DOHH2 (cell line): ENCODE results near the gene TMEM39A.

Experiments used
- H3F3A ChIP-seq: fragments of 200-600 bp; sonication (generic), shearing (Covaris generic); 2 replicates; pipeline ENCODE4 v1.6.0; 2016; ENCODE audit warnings: antibody characterized with exemption, mild to moderate bottlenecking; ENCODE audit not compliant: control insufficient read depth, insufficient read depth
- H3K27ac ChIP-seq: fragments of 200-600 bp; sonication (generic); 2 replicates; pipeline ENCODE4 v1.5.1; 2014; ENCODE audit warnings: low read depth, mild to moderate bottlenecking, low read length, moderate library complexity
- H3K27me3 ChIP-seq: fragments of 200-600 bp; sonication (generic); 2 replicates; pipeline ENCODE4 v1.6.1; 2014; ENCODE audit warnings: mild to moderate bottlenecking, low read length, mixed read lengths; ENCODE audit not compliant: control insufficient read depth
- H3K36me3 ChIP-seq: fragments of 200-600 bp; sonication (generic); 2 replicates; pipeline ENCODE4 v1.6.1; 2014; ENCODE audit warnings: mild to moderate bottlenecking, low read length, moderate library complexity, mixed read lengths; ENCODE audit not compliant: control insufficient read depth
- H3K4me1 ChIP-seq: fragments of 200-600 bp; sonication (generic); 2 replicates; pipeline ENCODE4 v1.6.1; 2014; ENCODE audit warnings: mild to moderate bottlenecking, low read length, mixed read lengths; ENCODE audit not compliant: control insufficient read depth
- H3K4me2 ChIP-seq: fragments of 200-600 bp; sonication (generic); 2 replicates; pipeline ENCODE4 v1.6.0; 2014; ENCODE audit warnings: mild to moderate bottlenecking, low read length, moderate library complexity
- H3K4me3 ChIP-seq: fragments of 200-600 bp; sonication (generic); 2 replicates; pipeline ENCODE4 v1.5.1; 2014; ENCODE audit warnings: mild to moderate bottlenecking, low read length, mixed read lengths
- H3K79me2 ChIP-seq: fragments of 200-600 bp; sonication (generic); 2 replicates; pipeline ENCODE4 v1.6.1; 2014; ENCODE audit warnings: mild to moderate bottlenecking, low read length, mixed read lengths; ENCODE audit not compliant: control insufficient read depth
- H3K9me2 ChIP-seq: fragments of 200-600 bp; sonication (generic); replicated peaks from 2 replicates; pipeline ENCODE4 v1.6.1; 2014; ENCODE audit warnings: mild to moderate bottlenecking, low read length, mixed read lengths; ENCODE audit not compliant: control insufficient read depth
- H3K9me3 ChIP-seq: fragments of 200-600 bp; sonication (generic); 2 replicates; pipeline ENCODE4 v1.6.1; 2014; ENCODE audit warnings: antibody characterized with exemption, low read length, mixed read lengths; ENCODE audit not compliant: control insufficient read depth, insufficient read depth
- H4K20me1 ChIP-seq: fragments of 200-600 bp; sonication (generic); 2 replicates; pipeline ENCODE4 v1.6.0; 2014; ENCODE audit warnings: low read depth, mild to moderate bottlenecking, antibody characterized with exemption, low read length, moderate library complexity; ENCODE audit not compliant: control insufficient read depth, insufficient read depth
- CTCF ChIP-seq: fragments of 200-600 bp; sonication (generic); IDR thresholded peaks from one replicate; pipeline ENCODE4 v1.5.1; 2014; ENCODE audit warnings: antibody characterized with exemption, mild to moderate bottlenecking, low read depth, low read length; ENCODE audit not compliant: poor library complexity, severe bottlenecking
- EZH2phosphoT487 ChIP-seq: fragments of 200-600 bp; sonication (generic); IDR thresholded peaks from 2 replicates; pipeline ENCODE4 v1.6.1; 2017; ENCODE audit warnings: borderline replicate concordance, mild to moderate bottlenecking, antibody characterized with exemption, low read length, moderate library complexity, mixed read lengths

Gene TMEM39A

GRCh38 chr3:119463171-119464169, at the start of gene TMEM39A:
TMEM39A (minus strand) TSS chr3:119463615; CDS start chr3:119462074, 1,541 bp downstream.
- Histone ChIP-seq H4K20me1 (no peaks in the 10 kb centered on the region), H3K9me3 (no peaks in the 10 kb centered on the region), H3F3A (peaks cover 6% of the 10 kb centered on the region), H3K27me3 (no peaks in the 10 kb centered on the region), H3K4me3 (peak within 1 kb of the TSS; percentile 86), H3K4me1 (peaks cover 27% of the 10 kb centered on the region), H3K4me2 (peak within 1 kb of the TSS; percentile 90), H3K36me3 (peaks cover 33% of the 10 kb centered on the region), H3K27ac (peak within 1 kb of the TSS; percentile 37), H3K9me2 (no peaks in the 10 kb centered on the region), H3K79me2 (peaks cover 34% of the 10 kb centered on the region)
- TF ChIP-seq EZH2phosphoT487: no peak
- no peak for TF ChIP-seq CTCF

GRCh38 chr3:119510690-119511089, 47.3 kb upstream of the TMEM39A start:
- Histone ChIP-seq H3K36me3 (peaks cover 82% of the 10 kb centered on the region), H3K27me3 (no peaks in the 10 kb centered on the region), H3K4me2 (no peak overlapping the region)

GRCh38 chr3:119508172-119508845, 44.9 kb upstream of the TMEM39A start:
- Histone ChIP-seq H3K4me3 (no peak overlapping the region), H3K4me1 (no peaks in the 10 kb centered on the region), H3K27ac (no peak overlapping the region), H3K9me3 (no peaks in the 10 kb centered on the region), H3F3A (no peaks in the 10 kb centered on the region; the same call in 1 of the 2 replicates), H3K79me2 (peaks cover 16% of the 10 kb centered on the region), H4K20me1 (no peaks in the 10 kb centered on the region), H3K9me2 (no peaks in the 10 kb centered on the region), H3K4me2 (no peak overlapping the region), H3K27me3 (no peaks in the 10 kb centered on the region), H3K36me3 (peaks cover 81% of the 10 kb centered on the region)
- no peak for TF ChIP-seq EZH2phosphoT487
- TF ChIP-seq CTCF: no peak

More at GRCh38 chr3:119510690-119511089, 47.3 kb upstream of the TMEM39A start:
- Histone ChIP-seq H3K4me1 (no peaks in the 10 kb centered on the region), H3K9me3 (no peaks in the 10 kb centered on the region), H3K27ac (no peak overlapping the region), H3K4me3 (no peak overlapping the region), H3K79me2 (peaks cover 7% of the 10 kb centered on the region; the same call in 1 of the 2 replicates), H3K9me2 (no peaks in the 10 kb centered on the region), H3F3A (no peaks in the 10 kb centered on the region; the same call in 1 of the 2 replicates), H4K20me1 (no peaks in the 10 kb centered on the region)
- TF ChIP-seq EZH2phosphoT487 (no peak), CTCF (no peak)
